22Rv1 (cell line): ENCODE data around the gene PCBP4.

ENCODE experiments used
- ZFX ChIP-seq: fragments of 450-650 bp; IDR thresholded peaks from 2 replicates; pipeline ENCODE4 v1.6.1; 2017; ENCODE audit warnings: antibody characterized with exemption, borderline replicate concordance
- TF ChIP-seq, protein P1 (sequence below): fragments of 450-650 bp; IDR thresholded peaks from 2 replicates; pipeline ENCODE4 v1.5.1; 2017; ENCODE audit warnings: mild to moderate bottlenecking

DNA sequence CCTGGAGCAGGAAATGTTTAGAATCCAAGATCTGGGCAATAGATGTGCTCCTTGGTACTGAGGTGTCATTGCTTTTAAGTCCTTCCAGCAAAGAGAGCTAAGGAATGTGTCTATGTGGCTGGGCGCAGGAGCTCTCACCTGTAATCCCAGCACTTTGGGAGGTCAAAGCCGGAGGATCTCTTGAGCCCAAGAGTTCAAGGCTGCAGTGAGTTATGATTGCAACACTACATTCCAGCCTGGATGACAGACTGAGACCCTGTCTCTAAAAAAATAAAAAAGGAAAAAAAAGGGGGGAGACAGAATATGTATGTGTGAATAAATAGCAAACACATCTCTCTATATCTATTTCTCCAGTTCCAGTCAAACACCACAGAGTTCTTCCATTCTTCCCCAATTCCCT is 16.4 kb downstream of the PCBP4 start:
- TF ChIP-seq, protein P1, sequence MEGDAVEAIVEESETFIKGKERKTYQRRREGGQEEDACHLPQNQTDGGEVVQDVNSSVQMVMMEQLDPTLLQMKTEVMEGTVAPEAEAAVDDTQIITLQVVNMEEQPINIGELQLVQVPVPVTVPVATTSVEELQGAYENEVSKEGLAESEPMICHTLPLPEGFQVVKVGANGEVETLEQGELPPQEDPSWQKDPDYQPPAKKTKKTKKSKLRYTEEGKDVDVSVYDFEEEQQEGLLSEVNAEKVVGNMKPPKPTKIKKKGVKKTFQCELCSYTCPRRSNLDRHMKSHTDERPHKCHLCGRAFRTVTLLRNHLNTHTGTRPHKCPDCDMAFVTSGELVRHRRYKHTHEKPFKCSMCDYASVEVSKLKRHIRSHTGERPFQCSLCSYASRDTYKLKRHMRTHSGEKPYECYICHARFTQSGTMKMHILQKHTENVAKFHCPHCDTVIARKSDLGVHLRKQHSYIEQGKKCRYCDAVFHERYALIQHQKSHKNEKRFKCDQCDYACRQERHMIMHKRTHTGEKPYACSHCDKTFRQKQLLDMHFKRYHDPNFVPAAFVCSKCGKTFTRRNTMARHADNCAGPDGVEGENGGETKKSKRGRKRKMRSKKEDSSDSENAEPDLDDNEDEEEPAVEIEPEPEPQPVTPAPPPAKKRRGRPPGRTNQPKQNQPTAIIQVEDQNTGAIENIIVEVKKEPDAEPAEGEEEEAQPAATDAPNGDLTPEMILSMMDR, result no peak
- no peak for TF ChIP-seq ZFX
